IMR-90 (cell line): ENCODE results near the gene SLC7A7. TPM values are rescaled to one million over a fixed set of nuclear protein-coding genes. Genes with fewer than 3 reads are reported as not detected.
A peak's percentile ranks its signal among the peaks of the same experiment; 100 is the strongest.

Experiments used
- ATAC-seq: fragments of 200-7000 bp; cut with Tn5 transposase; 2 replicates; pipeline ENCODE4 v1.9.1; 2020; ENCODE audit warnings: low read depth, mild to moderate bottlenecking, moderate library complexity
- BruUV-seq: library from RNA; stranded (reverse); fragments of 400-500 nt; replicated peaks from 2 replicates; lab custom pipeline; 2021; lab: Mats Ljungman, UMichigan
- CTCF ChIA-PET: fragments of 300-600 bp; formaldehyde crosslinking; extraction: SDS; loops from one replicate; lab custom pipeline; 2021; ENCODE audit warnings: antibody characterized with exemption; lab: Yijun Ruan, JAX
- POLR2A ChIA-PET: fragments of 300-600 bp; sonication (Branson Sonifier 250); formaldehyde crosslinking; loops from one replicate; lab custom pipeline; 2022; ENCODE audit warnings: antibody characterized with exemption; ENCODE audit not compliant: unreplicated experiment; lab: Charles Lee
- DNase-seq: peaks from one replicate; pipeline ENCODE4 v3.0.0; 2013
- H2AFZ ChIP-seq: replicated peaks from 2 replicates; pipeline ENCODE3; 2013; ENCODE audit warnings: low read length, mild to moderate bottlenecking; ENCODE audit not compliant: poor library complexity
- H2AK5ac ChIP-seq: 2 replicates; pipeline ENCODE4 v1.6.1; 2013; ENCODE audit warnings: low read depth, low read length, inconsistent platforms
- H2AK9ac ChIP-seq: replicated peaks from 2 replicates; pipeline ENCODE3; 2013; ENCODE audit warnings: mild to moderate bottlenecking, low read depth, low read length, moderate library complexity; ENCODE audit not compliant: poor library complexity
- H2BK120ac ChIP-seq: 2 replicates; pipeline ENCODE4 v1.6.1; 2013; ENCODE audit warnings: low read depth, low read length, inconsistent platforms
- H2BK15ac ChIP-seq: 3 replicates; pipeline ENCODE4 v1.6.1; 2013; ENCODE audit warnings: low read depth, low read length, inconsistent platforms
- H2BK20ac ChIP-seq: 2 replicates; pipeline ENCODE4 v1.6.1; 2013; ENCODE audit warnings: low read depth, mild to moderate bottlenecking, inconsistent platforms, low read length, moderate library complexity
- H2BK5ac ChIP-seq: 2 replicates; pipeline ENCODE4 v1.6.1; 2013; ENCODE audit warnings: mild to moderate bottlenecking, low read depth, low read length, inconsistent platforms; ENCODE audit not compliant: poor library complexity, severe bottlenecking
- H3K14ac ChIP-seq: replicated peaks from 2 replicates; pipeline ENCODE4 v1.6.1; 2013; ENCODE audit warnings: low read depth, low read length, inconsistent platforms
- H3K18ac ChIP-seq: 2 replicates; pipeline ENCODE4 v1.6.1; 2013; ENCODE audit warnings: low read depth, low read length, control low read depth
- H3K23ac ChIP-seq: 2 replicates; pipeline ENCODE4 v1.6.1; 2013; ENCODE audit warnings: low read depth, low read length, inconsistent platforms
- H3K27ac ChIP-seq: 2 replicates; pipeline ENCODE4 v1.5.1; 2013; ENCODE audit warnings: mild to moderate bottlenecking, control low read depth, low read length; ENCODE audit not compliant: insufficient read depth
- H3K27me3 ChIP-seq: 2 replicates; pipeline ENCODE4 v1.6.1; 2013; ENCODE audit warnings: low read length; ENCODE audit not compliant: control insufficient read depth, insufficient read depth
- H3K36me3 ChIP-seq: 2 replicates; pipeline ENCODE4 v1.6.1; 2013; ENCODE audit warnings: low read length, mixed read lengths; ENCODE audit not compliant: control insufficient read depth, insufficient read depth
- H3K4ac ChIP-seq: 2 replicates; pipeline ENCODE4 v1.6.1; 2013; ENCODE audit warnings: low read depth, low read length, inconsistent platforms
- H3K4me1 ChIP-seq: 2 replicates; pipeline ENCODE4 v1.6.1; 2013; ENCODE audit warnings: low read length, mixed read lengths; ENCODE audit not compliant: control insufficient read depth, insufficient read depth
- H3K4me2 ChIP-seq: 2 replicates; pipeline ENCODE4 v1.6.1; 2013; ENCODE audit warnings: low read depth, mild to moderate bottlenecking, control low read depth, low read length, moderate library complexity
- H3K4me3 ChIP-seq: 2 replicates; pipeline ENCODE4 v1.5.1; 2013; ENCODE audit warnings: low read depth, mild to moderate bottlenecking, control low read depth, low read length, moderate library complexity; ENCODE audit not compliant: insufficient read depth
- H3K56ac ChIP-seq: 2 replicates; pipeline ENCODE4 v1.6.1; 2013; ENCODE audit warnings: low read length, inconsistent platforms; ENCODE audit not compliant: insufficient read depth; ENCODE audit errors: extremely low read depth
- H3K79me1 ChIP-seq, 2 experiments: 2 replicates each; pipeline ENCODE4 v1.6.1; 2013; ENCODE audit warnings: low read length in 2 of 2, inconsistent platforms in 1 of 2, low read depth in 1 of 2
- H3K9ac ChIP-seq: 2 replicates; pipeline ENCODE4 v1.6.1; 2013; ENCODE audit warnings: low read depth, low read length, control low read depth
- H3K9me1 ChIP-seq: 2 replicates; pipeline ENCODE4 v1.6.1; 2013; ENCODE audit warnings: low read length, inconsistent platforms; ENCODE audit not compliant: insufficient read depth
- H3K9me3 ChIP-seq: 2 replicates; pipeline ENCODE4 v1.6.1; 2013; ENCODE audit warnings: low read length; ENCODE audit not compliant: control insufficient read depth, insufficient read depth
- H4K20me1 ChIP-seq: 2 replicates; pipeline ENCODE4 v1.6.1; 2013; ENCODE audit warnings: low read length, inconsistent platforms; ENCODE audit not compliant: insufficient read depth
- H4K5ac ChIP-seq: 2 replicates; pipeline ENCODE4 v1.6.1; 2013; ENCODE audit warnings: mild to moderate bottlenecking, low read depth, low read length, control low read depth
- H4K8ac ChIP-seq, 2 experiments: 2 replicates each; pipeline ENCODE4 v1.6.1; 2013; ENCODE audit warnings: low read depth in 2 of 2, low read length in 2 of 2, control low read depth in 1 of 2, inconsistent platforms in 1 of 2
- H4K91ac ChIP-seq: 2 replicates; pipeline ENCODE4 v1.6.1; 2013; ENCODE audit warnings: low read depth, low read length, inconsistent platforms; ENCODE audit not compliant: insufficient read depth
- BHLHE40 ChIP-seq: fragments of 150-350 bp; IDR thresholded peaks from 2 replicates; pipeline ENCODE4 v1.6.1; 2016; ENCODE audit warnings: mild to moderate bottlenecking, low read depth, low read length
- CEBPB ChIP-seq: IDR thresholded peaks from 2 replicates; pipeline ENCODE4 v1.6.1; 2012; ENCODE audit warnings: low read depth, low read length, improper control_type of control experiment
- CHD1 ChIP-seq: IDR thresholded peaks from 2 replicates; pipeline ENCODE4 v1.6.1; 2012; ENCODE audit warnings: low read depth, low read length, improper control_type of control experiment
- CTCF ChIP-seq: conservative IDR thresholded peaks from 2 replicates; pipeline ENCODE4 v1.5.1; 2012; ENCODE audit warnings: mild to moderate bottlenecking, low read depth, low read length, improper control_type of control experiment
- FOS ChIP-seq: fragments of 150-350 bp; IDR thresholded peaks from 2 replicates; pipeline ENCODE4 v1.6.1; 2016; ENCODE audit warnings: low read depth, low read length
- MAFK ChIP-seq: IDR thresholded peaks from 2 replicates; pipeline ENCODE4 v1.6.1; 2012; ENCODE audit warnings: low read depth, low read length, improper control_type of control experiment
- MAZ ChIP-seq: IDR thresholded peaks from 2 replicates; pipeline ENCODE4 v1.6.1; 2012; ENCODE audit warnings: low read depth, mild to moderate bottlenecking, low read length, improper control_type of control experiment, moderate library complexity, borderline replicate concordance
- MXI1 ChIP-seq: IDR thresholded peaks from 2 replicates; pipeline ENCODE4 v1.6.1; 2012; ENCODE audit warnings: low read depth, mild to moderate bottlenecking, low read length, moderate library complexity, borderline replicate concordance
- NFE2L2 ChIP-seq: fragments of 150-350 bp; IDR thresholded peaks from 2 replicates; pipeline ENCODE4 v1.6.1; 2016; ENCODE audit warnings: low read depth, mild to moderate bottlenecking, low read length
- POLR2A ChIP-seq: IDR thresholded peaks from 2 replicates; pipeline ENCODE4 v1.6.1; 2012; ENCODE audit warnings: mild to moderate bottlenecking, low read depth, low read length
- RFX5 ChIP-seq: IDR thresholded peaks from 2 replicates; pipeline ENCODE4 v1.8.0; 2012; ENCODE audit warnings: low read depth, mild to moderate bottlenecking, low read length, moderate library complexity
- SMC3 ChIP-seq: fragments of 150-350 bp; IDR thresholded peaks from 2 replicates; pipeline ENCODE4 v1.6.1; 2016; ENCODE audit warnings: low read depth, mild to moderate bottlenecking, antibody characterized with exemption, low read length, moderate library complexity
- USF2 ChIP-seq: fragments of 150-350 bp; IDR thresholded peaks from 2 replicates; pipeline ENCODE4 v1.6.1; 2017; ENCODE audit warnings: mild to moderate bottlenecking, antibody characterized with exemption, low read length, low read depth
- WGBS, 2 experiments: methylation state at CpG; one replicate each; pipeline versions ENCODE4 v1.1.5 to v1.1.7; 2013; ENCODE audit warnings: missing lambda C conversion rate in 2 of 2; ENCODE audit not compliant: insufficient read length in 1 of 2; ENCODE audit errors: extremely low coverage in 2 of 2; 5-methylcytosine and 5-hydroxymethylcytosine counted together
- dilution Hi-C: fragments of 300-500 bp; cut with HindIII; formaldehyde crosslinking; loops from one replicate; pipeline ENCODE4 v1.14.3; 2018; ENCODE audit warnings: low sequenced_read_pairs; ENCODE audit not compliant: unreplicated experiment
- in situ Hi-C: fragments of 300-500 bp; cut with MboI; formaldehyde crosslinking; loops from 3 replicates; pipeline ENCODE4 v1.14.3; 2019; ENCODE audit warnings: low sequenced_read_pairs, inconsistent platforms, mixed read lengths
- intact Hi-C: fragments of 100-400 bp; cut with micrococcal nuclease; formaldehyde crosslinking; loops from 2 replicates; pipeline ENCODE4 v1.10.0; 2022
- polyA plus RNA-seq, 3 experiments: library from polyadenylated mRNA; depleted of rRNA; stranded (reverse); fragments of >200 nt; gene quantifications; 2 replicates each; pipeline ENCODE4 v1.2.3, GENCODE V29; 2012; ENCODE audit warnings: low replicate concordance in 1 of 3
- total RNA-seq: library from RNA; depleted of rRNA; stranded (reverse); fragments of >200 nt; gene quantifications from 2 replicates; pipeline ENCODE4 v1.2.3, GENCODE V29; 2012
- TF ChIP-seq, protein P1 (sequence below): fragments of 150-350 bp; IDR thresholded peaks from 2 replicates; pipeline ENCODE4 v1.6.1; 2016; ENCODE audit warnings: low read depth, mild to moderate bottlenecking, low read length, moderate library complexity, borderline replicate concordance

Gene SLC7A7
- total and polyA plus RNA-seq, 2 of the 4 experiments (the other 2 are of a cell fraction), result 1.8 to 2.0 TPM

DNA sequence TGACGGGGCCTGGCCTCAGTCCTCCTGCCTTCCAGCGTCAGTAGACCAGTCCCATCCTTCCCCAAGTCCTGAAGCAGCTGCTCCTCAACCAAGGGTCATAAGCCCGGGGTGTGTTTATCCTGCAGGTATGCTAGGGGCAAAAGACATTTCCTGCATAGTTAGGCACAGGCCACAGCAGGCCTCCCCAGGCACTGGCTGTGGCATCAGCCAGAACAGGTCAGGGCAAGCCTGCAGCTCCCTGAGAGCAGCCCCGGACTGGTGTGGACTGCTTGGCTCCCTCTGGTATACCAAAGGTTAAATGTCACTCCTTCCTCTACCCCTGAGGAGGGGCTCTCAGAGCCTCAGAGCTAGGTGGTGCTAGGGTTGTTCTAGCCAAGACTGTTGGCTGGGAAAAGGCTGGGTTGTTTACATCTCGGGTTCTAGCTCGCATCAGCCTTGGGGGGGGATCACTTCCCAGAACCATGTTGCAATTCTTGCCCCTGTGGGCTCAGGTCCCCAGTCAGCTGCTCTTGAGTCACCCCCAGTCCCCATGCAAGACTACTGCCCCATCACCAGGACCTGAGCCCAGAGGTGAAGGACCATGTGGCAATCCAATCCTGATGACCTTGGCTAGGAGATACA, 24.0 kb upstream of the SLC7A7 start:
- Histone ChIP-seq H3K56ac (peak overlapping the region; percentile 72; the same call in 1 of the 2 replicates), H2BK20ac (peak overlapping the region; percentile 53), H3K27me3 (no peaks in the 10 kb centered on the region), H3K9me3 (no peaks in the 10 kb centered on the region), H2AFZ (peak overlapping the region; percentile 45), H3K23ac (peak overlapping the region; percentile 90), H3K4ac (peak overlapping the region; percentile 93), H2AK9ac (peak overlapping the region; percentile 96), H3K4me2 (peak overlapping the region; percentile 81), H3K14ac (peak overlapping the region; percentile 68), H3K4me3 (peak overlapping the region; percentile 64), H3K79me1 (peaks cover 6 to 57% of the 10 kb centered on the region in 2 experiments; a peak in 3 of 4 replicates), H2AK5ac (peak overlapping the region; percentile 97), H3K4me1 (peaks cover 15% of the 10 kb centered on the region), H2BK120ac (peak overlapping the region; percentile 86), H3K9me1 (peaks cover 24% of the 10 kb centered on the region), H3K9ac (peak overlapping the region; percentile 94), H2BK15ac (peak overlapping the region; percentile 68; the same call in 2 of the 3 replicates), H3K27ac (peak overlapping the region; percentile 96), H2BK5ac (peak overlapping the region; percentile 77), H3K18ac (peak overlapping the region; percentile 77), H3K36me3 (peaks cover 49% of the 10 kb centered on the region), H4K91ac (peak overlapping the region; percentile 93), H4K5ac (peak overlapping the region; percentile 67), H4K20me1 (peaks cover 44% of the 10 kb centered on the region), H4K8ac (peak overlapping the region; percentile 89 to 95)
- POLR2A ChIA-PET, result interaction anchor here (0.5 to 3.6 kb wide), 3 partner anchors 10 to 468 kb away, joined by 9 to 25 read pairs (median 20); partner anchors contain the start of gene BCL2L2
- in situ Hi-C loops (no loop called here), intact Hi-C loops (loop anchor here (5.0 kb wide), 6 partner anchors 58 to 282 kb away; partner anchors contain the start of genes AJUBA and RBM23), dilution Hi-C loops (no loop called here)
- DNase-seq (peak; percentile 54), ATAC-seq (no peak)
- CTCF ChIA-PET, result interaction anchor here (0.6 to 2.1 kb wide), 3 partner anchors 13 to 61 kb away, joined by 3 to 9 read pairs (median 7); no protein-coding TSS in a partner anchor
- BruUV-seq, result no TSS peak
- 0% methylated on average over 1 of the region's 6 CpGs; no CpG with 5 or more reads in 1 of the 2 experiments for WGBS, 2 experiments
- no peak for TF ChIP-seq FOS
- no peak for TF ChIP-seq RFX5
- no peak for TF ChIP-seq NFE2L2
- no peak for TF ChIP-seq BHLHE40
- no peak for TF ChIP-seq USF2
- TF ChIP-seq CHD1, result no peak
- TF ChIP-seq CTCF, result no peak
- no peak for TF ChIP-seq MAFK
- TF ChIP-seq MAZ, result no peak
- TF ChIP-seq MXI1, result no peak
- TF ChIP-seq, protein P1, sequence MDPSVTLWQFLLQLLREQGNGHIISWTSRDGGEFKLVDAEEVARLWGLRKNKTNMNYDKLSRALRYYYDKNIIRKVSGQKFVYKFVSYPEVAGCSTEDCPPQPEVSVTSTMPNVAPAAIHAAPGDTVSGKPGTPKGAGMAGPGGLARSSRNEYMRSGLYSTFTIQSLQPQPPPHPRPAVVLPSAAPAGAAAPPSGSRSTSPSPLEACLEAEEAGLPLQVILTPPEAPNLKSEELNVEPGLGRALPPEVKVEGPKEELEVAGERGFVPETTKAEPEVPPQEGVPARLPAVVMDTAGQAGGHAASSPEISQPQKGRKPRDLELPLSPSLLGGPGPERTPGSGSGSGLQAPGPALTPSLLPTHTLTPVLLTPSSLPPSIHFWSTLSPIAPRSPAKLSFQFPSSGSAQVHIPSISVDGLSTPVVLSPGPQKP, result no peak
- peak; percentile 82 for TF ChIP-seq CEBPB
- TF ChIP-seq SMC3, result no peak
- TF ChIP-seq POLR2A, result peak; percentile 37; the same call in 1 of the 2 replicates
